ENCODE data around the gene TIMP2.

The TIMP2 gene

DNA sequence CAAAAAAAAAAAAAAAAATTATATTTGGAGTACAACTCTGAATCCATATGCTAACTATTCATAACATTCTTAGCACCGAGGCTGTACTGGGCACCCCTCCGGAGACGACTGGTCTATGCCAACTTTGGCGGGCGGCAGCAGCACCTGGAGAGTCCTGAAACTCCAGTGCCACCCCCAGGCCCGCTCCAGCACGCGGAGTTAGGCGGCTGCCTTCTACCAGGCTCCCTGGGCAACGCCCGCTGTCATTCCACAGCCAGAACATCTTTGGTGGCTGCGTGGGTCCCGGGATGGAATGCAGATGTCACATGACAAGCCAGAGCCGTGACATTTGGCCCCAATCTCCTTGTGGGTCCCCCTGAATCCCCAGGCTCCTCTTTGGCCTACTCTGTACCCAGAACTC lies 6.2 kb downstream of the TIMP2 start:
- Histone ChIP-seq H3K4me2 (ENCODE audit: low read length) (no peak overlapping the region), H3K27me3 (ENCODE audit: low read depth, low read length) (no peaks in the 10 kb centered on the region), H3K79me2 (ENCODE audit: low read length) (no peaks in the 10 kb centered on the region), H2AFZ (ENCODE audit: low read depth, low read length) (no peak overlapping the region), H3K9me3 (ENCODE audit: insufficient read depth, low read length) (no peaks in the 10 kb centered on the region), H3K4me1 (ENCODE audit: low read length) (peaks cover 3% of the 10 kb centered on the region; the same call in 1 of the 2 replicates), H3K4me3 (ENCODE audit: low read length) (no peak overlapping the region), H3K9ac (ENCODE audit: low read length) (no peak overlapping the region), H4K20me1 (ENCODE audit: insufficient read depth, low read length) (no peaks in the 10 kb centered on the region), H3K36me3 (replicated peaks; ENCODE audit: low read depth, low read length) (no peaks in the 10 kb centered on the region), H3K27ac (ENCODE audit: low read length) (no peak overlapping the region)
- TF ChIP-seq EZH2phosphoT487 (IDR thresholded peaks at IDR 0.05; ENCODE audit: low read depth) = no peak
- TF ChIP-seq, protein P1, sequence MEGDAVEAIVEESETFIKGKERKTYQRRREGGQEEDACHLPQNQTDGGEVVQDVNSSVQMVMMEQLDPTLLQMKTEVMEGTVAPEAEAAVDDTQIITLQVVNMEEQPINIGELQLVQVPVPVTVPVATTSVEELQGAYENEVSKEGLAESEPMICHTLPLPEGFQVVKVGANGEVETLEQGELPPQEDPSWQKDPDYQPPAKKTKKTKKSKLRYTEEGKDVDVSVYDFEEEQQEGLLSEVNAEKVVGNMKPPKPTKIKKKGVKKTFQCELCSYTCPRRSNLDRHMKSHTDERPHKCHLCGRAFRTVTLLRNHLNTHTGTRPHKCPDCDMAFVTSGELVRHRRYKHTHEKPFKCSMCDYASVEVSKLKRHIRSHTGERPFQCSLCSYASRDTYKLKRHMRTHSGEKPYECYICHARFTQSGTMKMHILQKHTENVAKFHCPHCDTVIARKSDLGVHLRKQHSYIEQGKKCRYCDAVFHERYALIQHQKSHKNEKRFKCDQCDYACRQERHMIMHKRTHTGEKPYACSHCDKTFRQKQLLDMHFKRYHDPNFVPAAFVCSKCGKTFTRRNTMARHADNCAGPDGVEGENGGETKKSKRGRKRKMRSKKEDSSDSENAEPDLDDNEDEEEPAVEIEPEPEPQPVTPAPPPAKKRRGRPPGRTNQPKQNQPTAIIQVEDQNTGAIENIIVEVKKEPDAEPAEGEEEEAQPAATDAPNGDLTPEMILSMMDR (IDR thresholded peaks at IDR 0.05; ENCODE audit: low read depth, low read length) = no peak

DNA sequence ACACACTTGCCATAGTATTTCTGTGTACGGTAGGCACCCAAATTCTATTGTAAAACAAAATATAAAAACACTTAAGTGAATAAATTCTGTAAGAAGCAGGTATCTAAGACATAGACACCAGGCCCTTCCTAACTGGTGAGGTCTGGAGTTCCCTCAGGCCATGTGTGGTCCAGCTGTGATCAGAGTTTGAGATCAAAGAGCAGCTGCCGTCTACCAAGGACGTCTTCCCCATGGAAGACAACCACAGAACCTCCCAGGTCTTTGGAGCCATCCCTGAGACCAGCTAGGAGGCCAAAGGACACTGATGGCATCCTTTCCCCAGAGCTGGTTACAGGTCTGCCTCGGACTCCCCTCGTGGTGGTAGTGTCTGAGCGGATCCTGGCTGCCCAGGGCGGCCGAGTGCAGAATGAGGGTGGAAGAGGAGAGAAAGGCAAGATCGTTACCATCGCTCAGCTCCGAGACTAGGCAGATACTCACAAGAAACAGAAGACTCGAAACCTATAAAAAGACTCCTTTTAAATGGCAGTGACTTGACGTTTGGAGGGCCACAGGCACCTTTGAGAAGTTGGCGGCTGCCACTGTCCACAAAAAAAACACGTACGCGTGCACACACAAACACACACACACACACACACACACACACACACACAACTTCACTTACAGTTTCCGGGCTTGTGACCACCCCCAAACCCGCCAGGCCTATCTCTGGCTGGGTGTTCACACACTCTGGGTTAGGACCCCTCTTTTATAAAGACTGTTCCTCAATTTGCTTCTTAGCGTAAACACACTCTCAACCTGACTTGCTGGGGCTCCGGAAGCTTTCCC lies 7.5 kb downstream of the TIMP2 start:
- Histone ChIP-seq H3K9me3 (ENCODE audit: insufficient read depth, low read length) (no peaks in the 10 kb centered on the region), H3K4me3 (ENCODE audit: low read length) (no peak overlapping the region), H2AFZ (ENCODE audit: low read depth, low read length) (no peak overlapping the region), H3K79me2 (ENCODE audit: low read length) (no peaks in the 10 kb centered on the region), H3K36me3 (replicated peaks; ENCODE audit: low read depth, low read length) (no peaks in the 10 kb centered on the region), H4K20me1 (ENCODE audit: insufficient read depth, low read length) (no peaks in the 10 kb centered on the region), H3K4me2 (ENCODE audit: low read length) (no peak overlapping the region), H3K27me3 (ENCODE audit: low read depth, low read length) (no peaks in the 10 kb centered on the region), H3K4me1 (ENCODE audit: low read length) (no peaks in the 10 kb centered on the region), H3K27ac (ENCODE audit: low read length) (no peak overlapping the region), H3K9ac (ENCODE audit: low read length) (no peak overlapping the region)
- TF ChIP-seq, protein P1 (IDR thresholded peaks at IDR 0.05; ENCODE audit: low read depth, low read length) = no peak
- TF ChIP-seq EZH2phosphoT487 (IDR thresholded peaks at IDR 0.05; ENCODE audit: low read depth) = no peak

DNA sequence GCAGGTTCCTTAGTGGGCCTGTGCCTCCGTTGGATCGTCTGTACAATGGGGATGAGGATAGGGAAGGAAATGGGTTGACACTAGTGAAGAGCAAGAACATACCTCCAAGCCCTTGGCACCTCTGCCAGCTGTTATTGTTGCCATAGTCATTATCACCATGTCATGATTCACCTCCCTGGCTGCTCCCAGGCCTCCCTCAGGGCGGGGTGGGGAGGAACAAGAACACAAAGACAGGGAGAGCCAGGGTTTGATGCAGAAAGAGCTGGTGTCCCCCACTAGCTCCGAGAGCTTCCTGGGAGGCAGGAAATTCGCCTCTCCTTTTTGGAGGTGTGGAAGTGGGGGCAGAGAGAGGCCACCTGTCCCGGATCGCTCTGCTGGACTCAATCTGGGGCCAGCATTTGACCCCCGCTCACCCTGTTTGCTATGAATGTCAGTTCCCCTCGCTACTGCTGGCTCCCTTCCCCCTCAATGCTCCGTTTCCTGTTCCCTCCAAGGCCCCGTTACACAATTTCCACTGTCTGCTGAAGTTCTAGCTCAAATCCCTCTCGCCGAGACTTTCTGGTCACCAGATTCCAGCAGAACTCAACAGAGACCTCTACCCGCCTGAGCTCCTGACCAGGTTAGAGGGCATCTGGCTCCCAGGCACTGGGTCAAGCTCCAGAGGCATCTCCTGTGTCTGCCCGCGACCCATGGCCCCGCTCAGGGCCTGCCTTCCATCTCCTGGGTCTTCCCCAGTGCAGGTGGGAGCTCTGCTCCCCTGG lies 9.1 kb downstream of the TIMP2 start:
- Histone ChIP-seq H2AFZ (ENCODE audit: low read depth, low read length) (no peak overlapping the region), H3K9me3 (ENCODE audit: insufficient read depth, low read length) (no peaks in the 10 kb centered on the region), H3K79me2 (ENCODE audit: low read length) (no peaks in the 10 kb centered on the region), H3K4me3 (ENCODE audit: low read length) (no peak overlapping the region), H3K27me3 (ENCODE audit: low read depth, low read length) (no peaks in the 10 kb centered on the region), H4K20me1 (ENCODE audit: insufficient read depth, low read length) (no peaks in the 10 kb centered on the region), H3K4me2 (ENCODE audit: low read length) (no peak overlapping the region), H3K27ac (ENCODE audit: low read length) (no peak overlapping the region), H3K9ac (ENCODE audit: low read length) (no peak overlapping the region), H3K36me3 (replicated peaks; ENCODE audit: low read depth, low read length) (no peaks in the 10 kb centered on the region), H3K4me1 (ENCODE audit: low read length) (no peaks in the 10 kb centered on the region)
- TF ChIP-seq, protein P1 (IDR thresholded peaks at IDR 0.05; ENCODE audit: low read depth, low read length) = no peak

DNA sequence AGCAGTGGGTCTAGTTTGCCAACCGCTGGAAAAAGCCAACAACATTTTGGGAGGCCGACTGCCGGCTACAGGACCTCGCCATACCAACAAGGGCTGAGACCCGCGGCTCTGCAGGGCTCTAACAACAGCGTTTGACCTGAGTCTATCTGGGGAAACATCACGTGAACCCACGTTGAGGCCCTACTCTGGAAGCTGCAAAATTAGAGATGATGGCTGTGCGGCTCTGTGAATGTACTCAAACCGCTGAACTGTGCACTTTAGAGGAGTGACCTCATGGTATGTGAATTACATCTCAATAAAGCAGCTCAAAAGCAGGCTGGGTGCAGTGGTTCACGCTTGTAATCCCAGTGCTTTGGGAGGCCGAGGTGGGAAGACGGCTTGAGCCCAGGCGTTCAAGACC lies 12.1 kb downstream of the TIMP2 start:
- Histone ChIP-seq H3K9me3 (ENCODE audit: insufficient read depth, low read length) (no peaks in the 10 kb centered on the region), H3K27ac (ENCODE audit: low read length) (no peak overlapping the region), H4K20me1 (ENCODE audit: insufficient read depth, low read length) (no peaks in the 10 kb centered on the region)

More for the DNA sequence above, 12.1 kb downstream of the TIMP2 start:
- H3K4me1 ChIP-seq (ENCODE audit: low read length) = no peaks in the 10 kb centered on the region
- H3K27me3 ChIP-seq (ENCODE audit: low read depth, low read length) = no peaks in the 10 kb centered on the region
- no peak overlapping the region for H3K9ac ChIP-seq (ENCODE audit: low read length)
- H2AFZ ChIP-seq (ENCODE audit: low read depth, low read length) = no peak overlapping the region
- no peaks in the 10 kb centered on the region for H3K79me2 ChIP-seq (ENCODE audit: low read length)
- H3K36me3 ChIP-seq (replicated peaks; ENCODE audit: low read depth, low read length) = no peaks in the 10 kb centered on the region
- no peak overlapping the region for H3K4me3 ChIP-seq (ENCODE audit: low read length)
- TF ChIP-seq, protein P1 (IDR thresholded peaks at IDR 0.05; ENCODE audit: low read depth, low read length) = no peak
- TF ChIP-seq EZH2phosphoT487 (IDR thresholded peaks at IDR 0.05; ENCODE audit: low read depth) = no peak
- H3K4me2 ChIP-seq (ENCODE audit: low read length) = no peak overlapping the region

All from OCI-LY3 (cell line).